Lower leg skin (tissue), 3 donors: Measurements from ENCODE around the gene CAMK2D.

Source experiments
- POLR2A ChIP-seq, 2 donors: fragments of 450-650 bp; IDR thresholded peaks; one replicate each; pipeline ENCODE4 v1.6.1; 2016 to 2017; ENCODE audit warnings: antibody characterized with exemption in 2 of 2, mild to moderate bottlenecking in 1 of 2, moderate library complexity in 1 of 2
- TF ChIP-seq, protein P1 (sequence below), 3 donors: fragments of 450-650 bp; IDR thresholded peaks; one replicate each; pipeline ENCODE4 v1.5.1; 2016; ENCODE audit warnings: antibody characterized with exemption in 3 of 3, mild to moderate bottlenecking in 3 of 3, moderate library complexity in 2 of 3

DNA sequence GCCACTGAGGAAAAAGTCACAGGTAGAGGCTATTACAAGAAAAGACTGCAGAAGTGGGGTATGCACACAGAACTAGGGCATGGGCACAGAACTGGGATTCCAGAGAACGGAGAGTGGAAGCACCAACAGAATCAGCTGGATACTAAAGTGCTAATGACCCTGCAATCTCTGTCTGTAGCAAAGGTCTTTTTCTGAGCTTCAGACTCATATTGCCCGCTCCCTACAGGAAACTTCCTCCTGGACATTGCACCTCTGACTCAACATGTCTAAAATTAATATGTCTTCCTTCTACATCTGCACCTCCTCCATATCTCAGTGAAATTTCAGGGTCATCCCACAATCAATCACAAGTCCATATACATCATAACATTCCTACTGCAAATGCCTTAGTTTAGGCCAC is 5.3 kb upstream of the CAMK2D start:
- no peak for TF ChIP-seq POLR2A (IDR thresholded peaks at IDR 0.05)
- TF ChIP-seq, protein P1, sequence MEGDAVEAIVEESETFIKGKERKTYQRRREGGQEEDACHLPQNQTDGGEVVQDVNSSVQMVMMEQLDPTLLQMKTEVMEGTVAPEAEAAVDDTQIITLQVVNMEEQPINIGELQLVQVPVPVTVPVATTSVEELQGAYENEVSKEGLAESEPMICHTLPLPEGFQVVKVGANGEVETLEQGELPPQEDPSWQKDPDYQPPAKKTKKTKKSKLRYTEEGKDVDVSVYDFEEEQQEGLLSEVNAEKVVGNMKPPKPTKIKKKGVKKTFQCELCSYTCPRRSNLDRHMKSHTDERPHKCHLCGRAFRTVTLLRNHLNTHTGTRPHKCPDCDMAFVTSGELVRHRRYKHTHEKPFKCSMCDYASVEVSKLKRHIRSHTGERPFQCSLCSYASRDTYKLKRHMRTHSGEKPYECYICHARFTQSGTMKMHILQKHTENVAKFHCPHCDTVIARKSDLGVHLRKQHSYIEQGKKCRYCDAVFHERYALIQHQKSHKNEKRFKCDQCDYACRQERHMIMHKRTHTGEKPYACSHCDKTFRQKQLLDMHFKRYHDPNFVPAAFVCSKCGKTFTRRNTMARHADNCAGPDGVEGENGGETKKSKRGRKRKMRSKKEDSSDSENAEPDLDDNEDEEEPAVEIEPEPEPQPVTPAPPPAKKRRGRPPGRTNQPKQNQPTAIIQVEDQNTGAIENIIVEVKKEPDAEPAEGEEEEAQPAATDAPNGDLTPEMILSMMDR (IDR thresholded peaks at IDR 0.05) = no peak
